Measurements from ENCODE around the gene TYW1.

Gene TYW1

DNA sequence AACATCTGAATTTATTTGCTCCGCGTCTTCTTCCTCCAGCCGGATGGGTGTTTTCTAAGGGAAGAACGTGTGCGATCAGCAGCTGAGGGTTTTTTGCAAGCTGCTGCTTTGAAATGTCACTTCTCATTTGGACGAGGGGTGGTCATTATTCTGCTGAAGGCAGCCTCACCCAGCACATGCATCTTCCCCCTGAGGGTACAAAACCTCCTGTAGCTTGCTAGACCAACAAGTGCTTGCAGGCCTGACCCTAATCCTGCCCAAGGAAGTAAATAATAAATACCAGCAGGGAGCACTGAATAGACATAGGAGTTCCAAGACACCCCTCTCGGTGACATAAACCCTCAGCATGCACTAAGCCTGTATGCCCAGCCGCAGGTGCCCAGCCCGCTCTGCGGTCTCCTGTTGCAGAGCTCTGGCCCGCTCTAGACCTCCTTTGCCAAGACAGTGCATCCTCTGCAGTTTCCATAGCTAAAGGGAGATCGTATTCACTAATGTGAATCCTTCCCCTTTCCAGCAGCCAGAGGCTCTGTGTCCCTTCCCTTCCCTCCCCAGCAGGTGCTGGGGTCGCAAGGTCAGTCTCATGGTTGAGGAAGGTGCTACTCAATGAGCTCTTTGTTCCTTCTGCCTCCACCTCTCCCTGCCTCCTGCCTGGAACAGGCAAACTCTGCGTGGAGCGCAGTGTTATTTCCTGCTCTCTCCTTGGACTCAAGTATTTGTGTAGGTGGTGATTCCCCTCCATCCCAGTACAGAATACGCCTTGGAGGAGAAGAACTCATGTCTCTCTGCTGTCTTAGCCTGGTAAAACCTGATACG, 37.9 kb upstream of the TYW1 start:
- no peaks in the 10 kb centered on the region for H3K9me3 ChIP-seq (ENCODE audit: control insufficient read depth, insufficient read depth, low read depth, low read length)
- ChIA-PET POLR2A (no interaction called here), CTCF (no interaction called here)
- H3K4me3 ChIP-seq (ENCODE audit: low read depth, low read length) = no peak overlapping the region
- H3K36me3 ChIP-seq (ENCODE audit: control insufficient read depth in 2 of 2, insufficient read depth in 1 of 2, low read length in 2 of 2) = peaks cover 26 to 44% of the 10 kb centered on the region in 2 experiments
- TF ChIP-seq ZNF221 (tag by site-specific recombination; IDR thresholded peaks at IDR 0.05; ENCODE audit: borderline replicate concordance) (no peak), SCRT2 (tag by site-specific recombination; IDR thresholded peaks at IDR 0.05) (peak; percentile 68), SCRT1 (tag by site-specific recombination; IDR thresholded peaks at IDR 0.05; ENCODE audit: borderline replicate concordance) (0 out of 2 replicates have a peak, but pooled peaks have one; percentile 43), ZNF324 (tag by site-specific recombination; IDR thresholded peaks at IDR 0.05) (no peak), ZNF747 (tag by site-specific recombination; IDR thresholded peaks at IDR 0.05) (no peak), ZNF654 (tag by site-specific recombination; IDR thresholded peaks at IDR 0.05; ENCODE audit: low read depth) (no peak)
- TF ChIP-seq, protein P1, sequence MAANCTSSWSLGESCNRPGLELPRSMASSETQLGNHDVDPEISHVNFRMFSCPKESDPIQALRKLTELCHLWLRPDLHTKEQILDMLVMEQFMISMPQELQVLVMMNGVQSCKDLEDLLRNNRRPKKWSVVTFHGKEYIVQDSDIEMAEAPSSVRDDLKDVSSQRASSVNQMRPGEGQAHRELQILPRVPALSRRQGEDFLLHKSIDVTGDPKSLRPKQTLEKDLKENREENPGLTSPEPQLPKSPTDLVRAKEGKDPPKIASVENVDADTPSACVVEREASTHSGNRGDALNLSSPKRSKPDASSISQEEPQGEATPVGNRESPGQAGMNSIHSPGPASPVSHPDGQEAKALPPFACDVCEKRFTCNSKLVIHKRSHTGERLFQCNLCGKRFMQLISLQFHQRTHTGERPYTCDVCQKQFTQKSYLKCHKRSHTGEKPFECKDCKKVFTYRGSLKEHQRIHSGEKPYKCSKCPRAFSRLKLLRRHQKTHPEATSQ (tag by site-specific recombination; IDR thresholded peaks at IDR 0.05) = no peak
- H3K4me1 ChIP-seq (ENCODE audit: control insufficient read depth, insufficient read depth, low read length) = no peaks in the 10 kb centered on the region
- no peak overlapping the region for H3K27ac ChIP-seq (ENCODE audit: extremely low read depth, low read depth, low read length)

- ChIA-PET POLR2A (no interaction called here), CTCF (no interaction called here)
- TF ChIP-seq, protein P2, sequence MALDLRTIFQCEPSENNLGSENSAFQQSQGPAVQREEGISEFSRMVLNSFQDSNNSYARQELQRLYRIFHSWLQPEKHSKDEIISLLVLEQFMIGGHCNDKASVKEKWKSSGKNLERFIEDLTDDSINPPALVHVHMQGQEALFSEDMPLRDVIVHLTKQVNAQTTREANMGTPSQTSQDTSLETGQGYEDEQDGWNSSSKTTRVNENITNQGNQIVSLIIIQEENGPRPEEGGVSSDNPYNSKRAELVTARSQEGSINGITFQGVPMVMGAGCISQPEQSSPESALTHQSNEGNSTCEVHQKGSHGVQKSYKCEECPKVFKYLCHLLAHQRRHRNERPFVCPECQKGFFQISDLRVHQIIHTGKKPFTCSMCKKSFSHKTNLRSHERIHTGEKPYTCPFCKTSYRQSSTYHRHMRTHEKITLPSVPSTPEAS (tag by site-specific recombination; IDR thresholded peaks at IDR 0.05) = no peak
- no peak for TF ChIP-seq ZNF596 (tag by site-specific recombination; IDR thresholded peaks at IDR 0.05)
- Histone ChIP-seq H3K36me3 (ENCODE audit: control insufficient read depth in 2 of 2, insufficient read depth in 1 of 2, low read length in 2 of 2) (peaks cover 11 to 35% of the 10 kb centered on the region in 2 experiments), H3K4me1 (ENCODE audit: control insufficient read depth, insufficient read depth, low read length) (no peaks in the 10 kb centered on the region), H3K4me3 (ENCODE audit: low read depth, low read length) (no peak overlapping the region), H3K27ac (ENCODE audit: extremely low read depth, low read depth, low read length) (no peak overlapping the region), H3K9me3 (ENCODE audit: control insufficient read depth, insufficient read depth, low read depth, low read length) (no peaks in the 10 kb centered on the region)
Measured at GRCh38 chr7:66960192-66960591, 36.4 kb upstream of the TYW1 start.

- POLR2A ChIA-PET = no interaction called here
Measured at GRCh38 chr7:66961096-66961495, 35.5 kb upstream of the TYW1 start.

DNA sequence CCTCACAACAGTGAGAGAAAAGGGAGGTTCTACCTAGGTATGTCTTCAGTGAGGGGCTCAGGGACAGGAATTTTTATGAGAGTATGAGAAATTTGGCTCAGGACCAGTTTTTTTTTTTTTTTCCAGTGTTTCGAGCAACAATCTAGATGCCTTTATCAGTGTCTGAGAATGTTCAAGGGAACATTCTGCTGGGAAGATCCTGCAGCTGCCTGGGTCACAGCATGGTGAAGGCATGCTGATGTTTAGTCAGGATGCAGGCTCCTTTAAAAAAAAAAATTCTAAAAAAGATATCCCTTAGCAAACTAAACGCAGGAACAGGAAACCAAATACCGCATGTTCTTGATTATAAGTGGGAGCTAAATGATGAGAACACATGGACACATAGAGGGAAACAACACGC, 32.2 kb upstream of the TYW1 start:
- H3K27ac ChIP-seq (ENCODE audit: extremely low read depth, low read depth, low read length) = no peak overlapping the region
- TF ChIP-seq ZNF561 (tag by site-specific recombination; IDR thresholded peaks at IDR 0.05; ENCODE audit: borderline replicate concordance) (no peak), ZNF223 (tag by site-specific recombination; IDR thresholded peaks at IDR 0.05) (no peak), ZNF112 (tag by site-specific recombination; IDR thresholded peaks at IDR 0.05) (no peak)
- CTCF ChIA-PET = no interaction called here

More at GRCh38 chr7:66961096-66961495, 35.5 kb upstream of the TYW1 start:
- no peaks in the 10 kb centered on the region for H3K9me3 ChIP-seq (ENCODE audit: control insufficient read depth, insufficient read depth, low read depth, low read length)
- no peak overlapping the region for H3K4me3 ChIP-seq (ENCODE audit: low read depth, low read length)
- H3K36me3 ChIP-seq (ENCODE audit: control insufficient read depth in 2 of 2, insufficient read depth in 1 of 2, low read length in 2 of 2) = peaks cover 6 to 26% of the 10 kb centered on the region in 2 experiments
- H3K4me1 ChIP-seq (ENCODE audit: control insufficient read depth, insufficient read depth, low read length) = no peaks in the 10 kb centered on the region
- no peak for TF ChIP-seq ZNF266 (tag by site-specific recombination; IDR thresholded peaks at IDR 0.05; ENCODE audit: low read depth)
- no peak for TF ChIP-seq MEIS1 (CRISPR knock-in tag; IDR thresholded peaks at IDR 0.05; ENCODE audit: borderline replicate concordance)
- H3K27ac ChIP-seq (ENCODE audit: extremely low read depth, low read depth, low read length) = no peak overlapping the region
- CTCF ChIA-PET = no interaction called here

More for the DNA sequence above, 32.2 kb upstream of the TYW1 start:
- Histone ChIP-seq H3K36me3 (ENCODE audit: control insufficient read depth in 2 of 2, insufficient read depth in 1 of 2, low read length in 2 of 2) (no peaks in the 10 kb centered on the region; a peak in 1 of 3 replicates), H3K4me1 (ENCODE audit: control insufficient read depth, insufficient read depth, low read length) (no peaks in the 10 kb centered on the region), H3K9me3 (ENCODE audit: control insufficient read depth, insufficient read depth, low read depth, low read length) (no peaks in the 10 kb centered on the region), H3K4me3 (ENCODE audit: low read depth, low read length) (no peak overlapping the region)
- POLR2A ChIA-PET = no interaction called here

Data from HEK293 (cell line).